TTC549 (cell line): ENCODE measurements around the gene DNALI1.
"Not testable (repeated sequence)": the region's sequence is repeated elsewhere in the genome, so short reads cannot be mapped to it uniquely, and the experiment has no call there.

Experiments used
- FAIRE-seq: peaks from 2 replicates; lab custom pipeline; 2012; peaks lifted over from hg19 to GRCh38; lab: Jason Lieb, UNC

DNALI1 gene

GRCh38 chr1:37556712-37557196 is at the start of gene DNALI1:
DNALI1 (plus strand) TSS chr1:37556940; CDS start chr1:37556995, 55 bp downstream.
- no peak for FAIRE-seq

GRCh38 chr1:37509181-37509580 is 47.6 kb upstream of the DNALI1 start:
- no peak for FAIRE-seq

- no peak for FAIRE-seq
Measured at GRCh38 chr1:37513795-37514349, 42.9 kb upstream of the DNALI1 start.

GRCh38 chr1:37514350-37515184 is 42.2 kb upstream of the DNALI1 start, which contains the start of gene MEAF6:
MEAF6 (minus strand) TSS chr1:37514766; CDS start chr1:37514746, 20 bp downstream.
- no peak for FAIRE-seq

GRCh38 chr1:37515185-37516034 is 41.3 kb upstream of the DNALI1 start:
- FAIRE-seq, result no peak

GRCh38 chr1:37517569-37517968 is 39.2 kb upstream of the DNALI1 start:
- FAIRE-seq, result no peak

- not testable (repeated sequence) for FAIRE-seq
Measured at GRCh38 chr1:37518241-37518640, 38.5 kb upstream of the DNALI1 start.

- FAIRE-seq, result not testable (repeated sequence)
Measured at GRCh38 chr1:37518929-37519328, 37.8 kb upstream of the DNALI1 start.

- FAIRE-seq, result no peak
Measured at GRCh38 chr1:37519613-37520012, 37.1 kb upstream of the DNALI1 start.

- not testable (repeated sequence) for FAIRE-seq
Measured at GRCh38 chr1:37529888-37530287, 26.9 kb upstream of the DNALI1 start.

- FAIRE-seq, result not testable (repeated sequence)
Measured at GRCh38 chr1:37532418-37533156, 24.2 kb upstream of the DNALI1 start.

GRCh38 chr1:37533317-37534093 is 23.2 kb upstream of the DNALI1 start:
- no peak for FAIRE-seq

- FAIRE-seq, result no peak
Measured at GRCh38 chr1:37537378-37537777, 19.4 kb upstream of the DNALI1 start.

GRCh38 chr1:37539154-37539553 is 17.6 kb upstream of the DNALI1 start:
- not testable (repeated sequence) for FAIRE-seq

- no peak for FAIRE-seq
Measured at GRCh38 chr1:37540036-37540785, 16.5 kb upstream of the DNALI1 start.

GRCh38 chr1:37544530-37544929 is 12.2 kb upstream of the DNALI1 start:
- no peak for FAIRE-seq

- no peak for FAIRE-seq
Measured at GRCh38 chr1:37545019-37545418, 11.7 kb upstream of the DNALI1 start.

GRCh38 chr1:37549341-37549740 is 7.4 kb upstream of the DNALI1 start:
- FAIRE-seq, result no peak

GRCh38 chr1:37553598-37553926 is 3.2 kb upstream of the DNALI1 start:
- no peak for FAIRE-seq
